ENCODE data around the gene STMP1. TPM values are rescaled to one million over a fixed set of nuclear protein-coding genes. Genes with fewer than 3 reads are reported as not detected.
"Not testable (repeated sequence)": the region's sequence is repeated elsewhere in the genome, so short reads cannot be mapped to it uniquely, and the experiment has no call there.

STMP1 gene
- total RNA-seq, 1 donor, result 18.6 TPM

GRCh38 chr7:135664046-135664589, 1.8 kb downstream of the STMP1 start:
- H3K4me3 ChIP-seq (ENCODE audit: low read depth, low read length), result peak overlapping the region; percentile 86
- no peak for TF ChIP-seq CTCF (IDR thresholded peaks at IDR 0.05; ENCODE audit: insufficient read depth, low read depth, low read length)
- DNase-seq (ENCODE audit: low read depth), result peak; percentile 30

- DNase-seq (ENCODE audit: low read depth), result no peak
- no peak for TF ChIP-seq CTCF (IDR thresholded peaks at IDR 0.05; ENCODE audit: insufficient read depth, low read depth, low read length)
- no peak overlapping the region for H3K4me3 ChIP-seq (ENCODE audit: low read depth, low read length)
These were observed 2.7 kb downstream of the STMP1 start for GRCh38 chr7:135665042-135665441.

GRCh38 chr7:135666156-135666555, 3.8 kb downstream of the STMP1 start:
- no peak overlapping the region for H3K4me3 ChIP-seq (ENCODE audit: low read depth, low read length)
- DNase-seq (ENCODE audit: low read depth), result peak; percentile 35
- TF ChIP-seq CTCF (IDR thresholded peaks at IDR 0.05; ENCODE audit: insufficient read depth, low read depth, low read length), result no peak

GRCh38 chr7:135666846-135667245, 4.5 kb downstream of the STMP1 start:
- TF ChIP-seq CTCF (IDR thresholded peaks at IDR 0.05; ENCODE audit: insufficient read depth, low read depth, low read length), result no peak
- no peak overlapping the region for H3K4me3 ChIP-seq (ENCODE audit: low read depth, low read length)
- no peak for DNase-seq (ENCODE audit: low read depth)

GRCh38 chr7:135667626-135668025, 5.3 kb downstream of the STMP1 start:
- H3K4me3 ChIP-seq (ENCODE audit: low read depth, low read length); DNase-seq (ENCODE audit: low read depth): not testable (repeated sequence)

GRCh38 chr7:135668852-135669395, 6.6 kb downstream of the STMP1 start:
- not testable (repeated sequence) for DNase-seq (ENCODE audit: low read depth); H3K4me3 ChIP-seq (ENCODE audit: low read depth, low read length)

- no peak for DNase-seq (ENCODE audit: low read depth)
- H3K4me3 ChIP-seq (ENCODE audit: low read depth, low read length), result no peak overlapping the region
- TF ChIP-seq CTCF (IDR thresholded peaks at IDR 0.05; ENCODE audit: insufficient read depth, low read depth, low read length), result no peak
These were observed 7.5 kb downstream of the STMP1 start for GRCh38 chr7:135669774-135670173.

GRCh38 chr7:135670179-135670578, 7.9 kb downstream of the STMP1 start:
- no peak for TF ChIP-seq CTCF (IDR thresholded peaks at IDR 0.05; ENCODE audit: insufficient read depth, low read depth, low read length)
- DNase-seq (ENCODE audit: low read depth), result peak; percentile 20
- no peak overlapping the region for H3K4me3 ChIP-seq (ENCODE audit: low read depth, low read length)
